ENCODE data around the gene ICAM5.

DNA sequence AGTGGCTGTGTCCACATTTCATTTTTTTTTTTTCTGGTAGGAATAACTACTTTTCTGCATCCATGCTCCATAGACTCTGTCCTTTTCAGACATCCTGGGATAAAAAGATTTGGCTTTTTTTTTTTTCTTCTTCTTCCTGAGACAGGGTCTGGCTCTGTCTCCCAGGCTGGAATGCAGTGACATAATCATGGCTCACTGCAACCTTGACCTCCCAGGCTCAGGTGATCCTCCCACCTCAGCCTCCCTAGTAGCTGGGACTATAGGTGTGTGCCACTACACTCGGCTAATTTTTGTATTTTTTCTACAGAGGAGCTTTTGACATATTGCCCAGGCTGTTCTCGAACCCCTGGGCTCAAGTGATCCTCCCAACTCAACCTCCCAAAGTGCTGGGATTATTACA lies 53.7 kb downstream of the ICAM5 start:
- TF ChIP-seq FOXP2 (optimal IDR thresholded peaks at IDR 0.05; ENCODE audit: control extremely low read depth, extremely low read length, insufficient read depth) (no peak), EZH2 (IDR thresholded peaks at IDR 0.05) (no peak)

Data from SK-N-MC (cell line).